Hepatocyte (in vitro differentiated cells): ENCODE results near the gene CDC42BPB.

Experiments
- CTCF ChIP-seq: fragments of 200-600 bp; sonication (generic); IDR thresholded peaks from 2 replicates; pipeline ENCODE4 v1.5.1; 2016; ENCODE audit warnings: antibody characterized with exemption, mild to moderate bottlenecking; ENCODE audit not compliant: poor library complexity
- EZH2 ChIP-seq: fragments of 200-600 bp; sonication (generic); IDR thresholded peaks from 2 replicates; pipeline ENCODE4 v1.6.1; 2016; ENCODE audit warnings: antibody characterized with exemption, mild to moderate bottlenecking, borderline replicate concordance
- EZH2phosphoT487 ChIP-seq: fragments of 200-600 bp; sonication (generic); IDR thresholded peaks from one replicate; pipeline ENCODE4 v1.6.1; 2018; ENCODE audit warnings: antibody characterized with exemption, mild to moderate bottlenecking, low read depth, moderate library complexity; ENCODE audit not compliant: unreplicated experiment, severe bottlenecking

- TF ChIP-seq CTCF: no peak
- TF ChIP-seq EZH2: no peak
- TF ChIP-seq EZH2phosphoT487: no peak
These were observed 36.6 kb upstream of the CDC42BPB start for GRCh38 chr14:103093856-103094405.
